ENCODE measurements around the gene CSPG4.
"Not testable (repeated sequence)": the region's sequence is repeated elsewhere in the genome, so short reads cannot be mapped to it uniquely, and the experiment has no call there.

DNA sequence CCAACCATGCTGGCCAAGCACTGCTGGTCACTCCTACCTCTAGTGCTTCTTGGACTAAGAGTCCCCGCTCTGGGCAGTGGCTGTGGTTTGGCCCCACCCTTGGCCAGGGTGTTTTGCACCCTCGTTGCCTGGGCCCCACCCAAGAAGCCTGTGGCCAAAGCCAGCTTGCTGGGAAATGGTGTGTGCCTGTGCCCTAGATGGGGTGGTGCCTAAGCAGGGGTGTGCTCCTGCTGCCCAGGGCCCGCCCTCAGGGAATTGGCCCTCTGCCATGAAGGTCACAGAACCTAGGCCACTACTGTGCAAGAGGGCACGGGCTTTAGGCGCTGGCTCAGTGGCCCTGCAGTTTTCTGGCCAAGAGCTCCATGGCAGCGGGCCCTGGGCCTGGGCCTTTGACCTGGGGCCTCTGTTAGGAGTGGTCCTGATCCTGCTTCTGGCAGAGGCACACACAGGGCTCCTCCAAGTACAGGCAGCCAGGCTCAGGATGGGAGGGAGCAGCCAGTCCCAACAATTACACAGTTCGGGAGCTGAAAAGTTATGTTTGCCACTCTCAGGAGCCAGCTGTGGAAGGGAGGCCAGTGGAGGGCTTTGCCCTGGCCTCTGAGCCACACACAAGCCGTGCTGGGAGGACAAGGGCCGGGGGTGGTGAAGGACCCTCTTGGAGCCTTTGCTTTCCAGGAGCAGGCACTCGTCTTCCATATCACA is 3.8 kb upstream of the CSPG4 start:
- not testable (repeated sequence) for TF ChIP-seq CTCF (IDR thresholded peaks at IDR 0.05); EZH2 (IDR thresholded peaks at IDR 0.05; ENCODE audit: borderline replicate concordance, insufficient read depth, low read depth, low read length, poor library complexity, severe bottlenecking)
